NCI-H146 treated with DMSO at 0.1 percent for 48 hours (cell line): ENCODE measurements around the gene INAFM2.

Experiments
- DNase-seq: peaks from one replicate; lab custom pipeline; 2025; ENCODE audit not compliant: unreplicated experiment; lab: John Stamatoyannopoulos, UW

Gene INAFM2

GRCh38 chr15:40358471-40359353, 35.2 kb downstream of the INAFM2 start:
- DNase-seq: peak; percentile 31

GRCh38 chr15:40360015-40360414, 36.5 kb downstream of the INAFM2 start:
- DNase-seq: no peak

- no peak for DNase-seq
Observed at GRCh38 chr15:40361640-40362039, 38.1 kb downstream of the INAFM2 start.

- no peak for DNase-seq
Observed at GRCh38 chr15:40363611-40364010, 40.1 kb downstream of the INAFM2 start.

- no peak for DNase-seq
Observed at GRCh38 chr15:40364251-40364650, 40.8 kb downstream of the INAFM2 start.

- DNase-seq: no peak
Observed at GRCh38 chr15:40365016-40365415, 41.5 kb downstream of the INAFM2 start.

- no peak for DNase-seq
Observed at GRCh38 chr15:40365624-40366456, 42.3 kb downstream of the INAFM2 start.

GRCh38 chr15:40366457-40367370, 43.2 kb downstream of the INAFM2 start:
- no peak for DNase-seq

GRCh38 chr15:40367371-40367685, 43.8 kb downstream of the INAFM2 start:
- DNase-seq: no peak

GRCh38 chr15:40367686-40368611, 44.5 kb downstream of the INAFM2 start:
- peak; percentile 76 for DNase-seq

- DNase-seq: no peak
Observed at GRCh38 chr15:40368719-40369473, 45.4 kb downstream of the INAFM2 start.

GRCh38 chr15:40369474-40369869, 46.0 kb downstream of the INAFM2 start:
- no peak for DNase-seq

- no peak for DNase-seq
Observed at GRCh38 chr15:40369971-40370370, 46.5 kb downstream of the INAFM2 start.

GRCh38 chr15:40372981-40373380, 49.5 kb downstream of the INAFM2 start:
- DNase-seq: no peak
